GM12878 (cell line): Measurements from ENCODE around the gene ERBB3. TPM values are rescaled to one million over a fixed set of nuclear protein-coding genes. Genes with fewer than 3 reads are reported as not detected.

ENCODE experiments used
- ATAC-seq: fragments of 200-7000 bp; cut with Tn5 transposase; 3 replicates; pipeline ENCODE4 v1.9.1; 2020; ENCODE audit warnings: mild to moderate bottlenecking, moderate library complexity
- BruUV-seq: library from RNA; stranded (reverse); fragments of 400-500 nt; replicated peaks from 2 replicates; lab custom pipeline; 2021; lab: Mats Ljungman, UMichigan
- CTCF ChIA-PET: fragments of 300-600 bp; sonication (Branson Sonifier 250); formaldehyde crosslinking; extraction: SDS; loops from one replicate; lab custom pipeline; 2021; ENCODE audit warnings: inconsistent platforms; lab: Yijun Ruan, JAX
- POLR2A ChIA-PET: fragments of 350-600 bp; formaldehyde crosslinking; extraction: SDS; loops from one replicate; lab custom pipeline; 2021; ENCODE audit warnings: inconsistent platforms; lab: Charles Lee
- RAD21 ChIA-PET: fragments of 300-600 bp; sonication (Branson Sonifier 250); formaldehyde crosslinking; loops from one replicate; lab custom pipeline; 2023; ENCODE audit warnings: antibody characterized with exemption; ENCODE audit not compliant: unreplicated experiment; lab: Charles Lee
- SMC1A ChIA-PET: fragments of 300-600 bp; sonication (Branson Sonifier 250); formaldehyde crosslinking; loops from one replicate; lab custom pipeline; 2023; ENCODE audit not compliant: unreplicated experiment, uncharacterized antibody; lab: Charles Lee
- DNase-seq: peaks from one replicate; pipeline ENCODE4 v3.0.0-alpha.2; 2011; ENCODE audit warnings: low read depth, low spot score
- FAIRE-seq: peaks from 3 replicates; lab custom pipeline; 2011; peaks lifted over from hg19 to GRCh38; lab: Jason Lieb, UNC
- H2AFZ ChIP-seq: 2 replicates; pipeline ENCODE4 v1.6.0; 2011; ENCODE audit warnings: low read depth, low read length, control low read depth; ENCODE audit not compliant: control insufficient read depth
- H3K27ac ChIP-seq: 2 replicates; pipeline ENCODE4 v1.5.1; 2011; ENCODE audit warnings: control low read depth; ENCODE audit not compliant: control insufficient read depth, insufficient read depth
- H3K27me3 ChIP-seq, 2 experiments: replicated peaks in 1 of 2; 2 replicates each; pipeline versions ENCODE4 v1.6.0 to v1.6.1; 2011; ENCODE audit warnings: low read length in 1 of 2; ENCODE audit not compliant: control insufficient read depth in 2 of 2, insufficient read depth in 2 of 2
- H3K36me3 ChIP-seq, 2 experiments: 2 replicates each; pipeline ENCODE4 v1.5.1; 2011; ENCODE audit warnings: low read length in 1 of 2; ENCODE audit not compliant: control insufficient read depth in 2 of 2, insufficient read depth in 2 of 2
- H3K4me1 ChIP-seq: 2 replicates; pipeline ENCODE4 v1.6.1; 2011; ENCODE audit warnings: mild to moderate bottlenecking, low read length, moderate library complexity, mixed read lengths; ENCODE audit not compliant: control insufficient read depth, insufficient read depth
- H3K4me2 ChIP-seq: 2 replicates; pipeline ENCODE4 v1.6.0; 2011; ENCODE audit warnings: control low read depth; ENCODE audit not compliant: control insufficient read depth, insufficient read depth
- H3K4me3 ChIP-seq: fragments of 200-600 bp; sonication (generic); 2 replicates; pipeline ENCODE4 v1.5.1; 2016
- H3K79me2 ChIP-seq: 2 replicates; pipeline ENCODE4 v1.6.0; 2011; ENCODE audit warnings: low read length; ENCODE audit not compliant: control insufficient read depth, insufficient read depth
- H3K9ac ChIP-seq: 2 replicates; pipeline ENCODE4 v1.8.0; 2011; ENCODE audit warnings: low read length, control low read depth, mixed read lengths; ENCODE audit not compliant: control insufficient read depth, insufficient read depth
- H3K9me3 ChIP-seq: replicated peaks from 3 replicates; pipeline ENCODE4 v1.5.1; 2011; ENCODE audit warnings: mild to moderate bottlenecking, low read length; ENCODE audit not compliant: control insufficient read depth, insufficient read depth
- H4K20me1 ChIP-seq: 2 replicates; pipeline ENCODE4 v1.6.0; 2011; ENCODE audit not compliant: control insufficient read depth, insufficient read depth
- ATF7 ChIP-seq: fragments of 450-650 bp; IDR thresholded peaks from 2 replicates; pipeline ENCODE4 v1.6.1; 2016; ENCODE audit warnings: low read depth, mild to moderate bottlenecking
- BMI1 ChIP-seq: fragments of 450-650 bp; IDR thresholded peaks from 2 replicates; pipeline ENCODE4 v1.6.1; 2016; ENCODE audit warnings: mild to moderate bottlenecking, moderate library complexity, borderline replicate concordance
- CBX5 ChIP-seq: sonication (generic); IDR thresholded peaks from 2 replicates; pipeline ENCODE4 v1.6.1; 2016; ENCODE audit warnings: low read depth, moderate library complexity, mild to moderate bottlenecking, inconsistent platforms
- EP300 ChIP-seq, 2 experiments: fragments of 150-350 bp in 1 of 2; IDR thresholded peaks; 2 replicates each; pipeline ENCODE4 v1.6.1; 2011 to 2012; ENCODE audit warnings: low read depth in 2 of 2, low read length in 2 of 2, borderline replicate concordance in 1 of 2, improper control_type of control experiment in 1 of 2, inconsistent platforms in 1 of 2; ENCODE audit not compliant: control insufficient read depth in 1 of 2
- FOS ChIP-seq: IDR thresholded peaks from 3 replicates; pipeline ENCODE4 v1.6.1; 2011; ENCODE audit warnings: borderline replicate concordance; ENCODE audit not compliant: insufficient read length; ENCODE audit errors: extremely low read depth
- HDGF ChIP-seq: fragments of 450-650 bp; IDR thresholded peaks from 2 replicates; pipeline ENCODE4 v1.6.1; 2016; ENCODE audit warnings: antibody characterized with exemption
- IKZF1 ChIP-seq: fragments of 450-650 bp; conservative IDR thresholded peaks from 2 replicates; pipeline ENCODE4 v1.6.1; 2017; ENCODE audit warnings: antibody characterized with exemption, mild to moderate bottlenecking
- MYC ChIP-seq: IDR thresholded peaks from 2 replicates; pipeline ENCODE4 v1.6.1; 2011; ENCODE audit warnings: mild to moderate bottlenecking, low read length, moderate library complexity, inconsistent platforms; ENCODE audit not compliant: insufficient read depth, insufficient replicate concordance, insufficient read length, severe bottlenecking
- NFIC ChIP-seq: IDR thresholded peaks from 2 replicates; pipeline ENCODE4 v1.6.1; 2012; ENCODE audit warnings: low read depth, mild to moderate bottlenecking, inconsistent platforms, low read length, moderate library complexity
- NFYB ChIP-seq: IDR thresholded peaks from 2 replicates; pipeline ENCODE4 v1.6.1; 2011; ENCODE audit warnings: low read depth, mild to moderate bottlenecking, low read length, improper control_type of control experiment, moderate library complexity; ENCODE audit not compliant: insufficient read depth
- RAD51 ChIP-seq: fragments of 450-650 bp; IDR thresholded peaks from 2 replicates; pipeline ENCODE4 v1.6.1; 2016; ENCODE audit warnings: moderate library complexity, mild to moderate bottlenecking, inconsistent platforms
- SUPT20H ChIP-seq: IDR thresholded peaks from 2 replicates; pipeline ENCODE4 v1.6.1; 2011; ENCODE audit warnings: low read depth, mild to moderate bottlenecking, low read length, moderate library complexity, borderline replicate concordance; ENCODE audit not compliant: control insufficient read depth
- ZNF207 ChIP-seq: fragments of 450-650 bp; IDR thresholded peaks from 2 replicates; pipeline ENCODE4 v1.6.1; 2014; ENCODE audit warnings: antibody characterized with exemption, mild to moderate bottlenecking, borderline replicate concordance
- ZZZ3 ChIP-seq: IDR thresholded peaks from 2 replicates; pipeline ENCODE4 v1.6.1; 2011; ENCODE audit warnings: low read depth; ENCODE audit not compliant: control insufficient read depth, insufficient read length
- whole genome bisulfite sequencing: methylation state at CpG from one replicate; pipeline ENCODE4 v1.1.6; 2016; ENCODE audit warnings: low lambda C conversion rate; ENCODE audit not compliant: insufficient replicate concordance, insufficient coverage; ENCODE audit errors: missing lambda C conversion rate; 5-methylcytosine and 5-hydroxymethylcytosine counted together
- in situ Hi-C: fragments of 300-500 bp; cut with MboI; formaldehyde crosslinking; loops from 9 replicates; pipeline ENCODE4 v1.14.3; 2018; ENCODE audit warnings: mixed read lengths
- intact Hi-C: fragments of 100-400 bp; cut with micrococcal nuclease; formaldehyde crosslinking; loops from one replicate; pipeline ENCODE4 v1.14.2; 2022; ENCODE audit not compliant: unreplicated experiment
- polyA plus RNA-seq, 11 experiments: library from polyadenylated mRNA; depleted of rRNA in 4 of 11; unstranded in 6 of 11; stranded (reverse) in 5 of 11; fragments of >200 nt; fragmentation: Nextera tagmentation in 4 of 11; fragmentation: Illumina TruSeq in 1 of 11; extraction: Ambion mirVana in 4 of 11; extraction: Trizol in 1 of 11; gene quantifications; 1 replicate in 1 of 11; 2 replicates in 10 of 11; pipeline versions ENCODE4 v1.2.1 to v1.2.3, GENCODE V29; 2011 to 2016; ENCODE audit warnings: inconsistent platforms in 2 of 11, missing spikeins in 2 of 11, low read depth in 1 of 11
- total RNA-seq, 4 experiments: library from RNA; depleted of rRNA in 3 of 4; stranded (reverse); fragments of >200 nt in 3 of 4; fragmentation: Illumina TruSeq in 1 of 4; extraction: Trizol in 1 of 4; gene quantifications; 2 replicates each; pipeline versions ENCODE4 v1.2.1 to v1.2.3, GENCODE V29; 2013 to 2021
- TF ChIP-seq, protein P1 (sequence below): fragments of 450-650 bp; IDR thresholded peaks from 2 replicates; pipeline ENCODE4 v1.6.1; 2017; ENCODE audit warnings: antibody characterized with exemption, mild to moderate bottlenecking, moderate library complexity
- TF ChIP-seq, protein P2 (sequence below): IDR thresholded peaks from 2 replicates; pipeline ENCODE4 v1.6.1; 2011; ENCODE audit warnings: mild to moderate bottlenecking, low read depth, low read length, moderate library complexity; ENCODE audit not compliant: insufficient replicate concordance

Gene ERBB3
- total and polyA plus RNA-seq, 10 of the 15 experiments (the other 5 are each of a cell fraction or from before 2014, with no cell fraction given): 0.03 to 0.72 (median 0.04) TPM; not detected in 5

DNA sequence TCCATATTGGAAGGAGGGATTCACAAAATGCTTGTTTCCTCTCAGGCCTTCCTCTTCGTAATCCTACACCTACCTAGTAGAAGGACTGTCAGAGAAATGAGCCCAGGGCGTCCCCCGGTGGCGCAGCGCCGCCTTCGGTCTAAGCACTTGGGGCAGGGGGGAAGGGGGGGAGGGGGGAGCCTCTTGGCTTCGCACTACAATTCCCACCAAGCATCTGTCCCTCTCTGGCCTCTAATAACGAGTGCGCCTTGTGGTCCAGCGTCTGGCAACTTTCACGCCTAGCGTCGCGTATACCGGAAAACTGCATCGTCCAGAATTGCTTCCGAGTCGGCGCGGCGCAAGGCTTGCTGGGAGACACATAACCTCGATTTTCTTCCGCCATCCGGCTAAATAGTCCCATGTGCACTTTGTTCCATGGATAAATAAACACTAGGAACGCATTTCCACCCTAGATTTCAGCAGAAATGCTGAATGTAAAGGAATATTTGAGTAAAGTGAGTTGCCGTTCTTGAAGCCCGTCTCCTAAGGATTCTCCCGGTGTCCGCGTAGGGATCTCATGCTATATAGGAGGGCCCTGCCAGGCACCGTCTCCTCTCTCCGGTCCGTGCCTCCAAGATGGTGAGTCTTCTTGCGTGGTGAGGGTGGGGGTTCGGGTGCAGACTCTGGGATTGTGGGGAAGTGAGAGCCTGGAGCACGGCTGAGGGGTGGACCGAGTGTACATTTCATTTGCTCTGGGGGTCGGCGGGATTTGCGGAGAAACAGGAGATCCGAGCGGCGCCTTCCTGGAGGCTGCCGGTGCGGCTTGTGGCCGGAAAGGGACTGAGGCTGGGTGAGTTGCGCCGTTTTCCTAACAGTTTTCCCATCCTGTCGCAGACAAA is 38.2 kb upstream of the ERBB3 start, which contains the start of gene RPS26:
Gene RPS26, plus strand, starts transcription at position 367 of the 878 bp plus-strand sequence. Its CDS starts 249 bp downstream, at position 616.
- SMC1A ChIA-PET: interaction anchor here (1.5 to 5.0 kb wide), 9 partner anchors 35 to 303 kb away, joined by 3 to 52 read pairs (median 6); partner anchors contain the start of genes DGKA, ORMDL2, SARNP and SUOX
- Histone ChIP-seq H3K4me3 (peak within 1 kb of the TSS; percentile 98), H3K4me2 (peak within 1 kb of the TSS; percentile 92), H3K4me1 (peaks cover 13% of the 10 kb centered on the region), H4K20me1 (no peaks in the 10 kb centered on the region), H3K36me3 (peaks cover 5 to 19% of the 10 kb centered on the region in 2 experiments; a peak in 3 of 4 replicates), H3K9me3 (no peaks in the 10 kb centered on the region), H3K27me3 (no peaks in the 10 kb centered on the region), H2AFZ (peak within 1 kb of the TSS; percentile 99), H3K9ac (peak within 1 kb of the TSS; percentile 96), H3K79me2 (peaks cover 22% of the 10 kb centered on the region), H3K27ac (peak within 1 kb of the TSS; percentile 98)
- POLR2A ChIA-PET: interaction anchor here (1.0 to 4.0 kb wide), 4 partner anchors 46 to 303 kb away, joined by 4 to 12 read pairs (median 6); partner anchors contain the start of genes PA2G4 and RAB5B
- ATAC-seq (peak; percentile 96), FAIRE-seq (peak; percentile 99), DNase-seq (peak; percentile 98)
- CTCF ChIA-PET: interaction anchor here (0.6 to 5.0 kb wide), 13 partner anchors 35 to 323 kb away, joined by 3 to 64 read pairs (median 4); partner anchors contain the start of genes ESYT1, RAB5B and SUOX
- under 1% methylated on average over 43 of the region's 50 CpGs for WGBS
- BruUV-seq: no TSS peak
- in situ Hi-C loops: no loop called here
- RAD21 ChIA-PET: interaction anchor here (0.7 to 3.4 kb wide), 8 partner anchors 43 to 317 kb away, joined by 3 to 32 read pairs (median 4); partner anchors contain the start of genes CD63, RAB5B and SUOX
- intact Hi-C loops: loop anchor here (1.0 to 5.0 kb wide), 5 partner anchors 45 to 303 kb away; partner anchors contain the start of gene DNAJC14
- TF ChIP-seq EP300 (IDR thresholded peaks at IDR 0.05; ENCODE audit: borderline replicate concordance in 1 of 2, control insufficient read depth in 1 of 2, low read depth in 2 of 2, low read length in 2 of 2) (peak in 1 of 2 experiments; percentile 60; a peak in 2 of 4 replicates), HDGF (no peak), FOS (no peak), CBX5 (0 out of 2 replicates have a peak, but pooled peaks have one; percentile 94), ZNF207 (peak; percentile 100), NFIC (peak; percentile 79), MYC (peak; percentile 13), RAD51 (peak; percentile 69; the same call in 1 of the 2 replicates), NFYB (no peak), SUPT20H (no peak), IKZF1 (peak; percentile 98), ATF7 (peak; percentile 86), ZZZ3 (no peak), BMI1 (no peak)
- TF ChIP-seq, protein P1, sequence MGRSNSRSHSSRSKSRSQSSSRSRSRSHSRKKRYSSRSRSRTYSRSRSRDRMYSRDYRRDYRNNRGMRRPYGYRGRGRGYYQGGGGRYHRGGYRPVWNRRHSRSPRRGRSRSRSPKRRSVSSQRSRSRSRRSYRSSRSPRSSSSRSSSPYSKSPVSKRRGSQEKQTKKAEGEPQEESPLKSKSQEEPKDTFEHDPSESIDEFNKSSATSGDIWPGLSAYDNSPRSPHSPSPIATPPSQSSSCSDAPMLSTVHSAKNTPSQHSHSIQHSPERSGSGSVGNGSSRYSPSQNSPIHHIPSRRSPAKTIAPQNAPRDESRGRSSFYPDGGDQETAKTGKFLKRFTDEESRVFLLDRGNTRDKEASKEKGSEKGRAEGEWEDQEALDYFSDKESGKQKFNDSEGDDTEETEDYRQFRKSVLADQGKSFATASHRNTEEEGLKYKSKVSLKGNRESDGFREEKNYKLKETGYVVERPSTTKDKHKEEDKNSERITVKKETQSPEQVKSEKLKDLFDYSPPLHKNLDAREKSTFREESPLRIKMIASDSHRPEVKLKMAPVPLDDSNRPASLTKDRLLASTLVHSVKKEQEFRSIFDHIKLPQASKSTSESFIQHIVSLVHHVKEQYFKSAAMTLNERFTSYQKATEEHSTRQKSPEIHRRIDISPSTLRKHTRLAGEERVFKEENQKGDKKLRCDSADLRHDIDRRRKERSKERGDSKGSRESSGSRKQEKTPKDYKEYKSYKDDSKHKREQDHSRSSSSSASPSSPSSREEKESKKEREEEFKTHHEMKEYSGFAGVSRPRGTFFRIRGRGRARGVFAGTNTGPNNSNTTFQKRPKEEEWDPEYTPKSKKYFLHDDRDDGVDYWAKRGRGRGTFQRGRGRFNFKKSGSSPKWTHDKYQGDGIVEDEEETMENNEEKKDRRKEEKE: no peak
- TF ChIP-seq, protein P2, sequence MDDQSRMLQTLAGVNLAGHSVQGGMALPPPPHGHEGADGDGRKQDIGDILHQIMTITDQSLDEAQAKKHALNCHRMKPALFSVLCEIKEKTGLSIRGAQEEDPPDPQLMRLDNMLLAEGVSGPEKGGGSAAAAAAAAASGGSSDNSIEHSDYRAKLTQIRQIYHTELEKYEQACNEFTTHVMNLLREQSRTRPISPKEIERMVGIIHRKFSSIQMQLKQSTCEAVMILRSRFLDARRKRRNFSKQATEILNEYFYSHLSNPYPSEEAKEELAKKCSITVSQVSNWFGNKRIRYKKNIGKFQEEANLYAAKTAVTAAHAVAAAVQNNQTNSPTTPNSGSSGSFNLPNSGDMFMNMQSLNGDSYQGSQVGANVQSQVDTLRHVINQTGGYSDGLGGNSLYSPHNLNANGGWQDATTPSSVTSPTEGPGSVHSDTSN: peak; percentile 66
